GM19463 (cell line): ENCODE results near the gene TP53BP1.
"Not testable (repeated sequence)": the region's sequence is repeated elsewhere in the genome, so short reads cannot be mapped to it uniquely, and the experiment has no call there.

ENCODE experiments used
- ATAC-seq: cut with Tn5 transposase; IDR thresholded peaks from one replicate; pipeline ENCODE4 v1.9.1; 2021; ENCODE audit warnings: mild to moderate bottlenecking, moderate library complexity; ENCODE audit not compliant: unreplicated experiment

Gene TP53BP1, protein sequence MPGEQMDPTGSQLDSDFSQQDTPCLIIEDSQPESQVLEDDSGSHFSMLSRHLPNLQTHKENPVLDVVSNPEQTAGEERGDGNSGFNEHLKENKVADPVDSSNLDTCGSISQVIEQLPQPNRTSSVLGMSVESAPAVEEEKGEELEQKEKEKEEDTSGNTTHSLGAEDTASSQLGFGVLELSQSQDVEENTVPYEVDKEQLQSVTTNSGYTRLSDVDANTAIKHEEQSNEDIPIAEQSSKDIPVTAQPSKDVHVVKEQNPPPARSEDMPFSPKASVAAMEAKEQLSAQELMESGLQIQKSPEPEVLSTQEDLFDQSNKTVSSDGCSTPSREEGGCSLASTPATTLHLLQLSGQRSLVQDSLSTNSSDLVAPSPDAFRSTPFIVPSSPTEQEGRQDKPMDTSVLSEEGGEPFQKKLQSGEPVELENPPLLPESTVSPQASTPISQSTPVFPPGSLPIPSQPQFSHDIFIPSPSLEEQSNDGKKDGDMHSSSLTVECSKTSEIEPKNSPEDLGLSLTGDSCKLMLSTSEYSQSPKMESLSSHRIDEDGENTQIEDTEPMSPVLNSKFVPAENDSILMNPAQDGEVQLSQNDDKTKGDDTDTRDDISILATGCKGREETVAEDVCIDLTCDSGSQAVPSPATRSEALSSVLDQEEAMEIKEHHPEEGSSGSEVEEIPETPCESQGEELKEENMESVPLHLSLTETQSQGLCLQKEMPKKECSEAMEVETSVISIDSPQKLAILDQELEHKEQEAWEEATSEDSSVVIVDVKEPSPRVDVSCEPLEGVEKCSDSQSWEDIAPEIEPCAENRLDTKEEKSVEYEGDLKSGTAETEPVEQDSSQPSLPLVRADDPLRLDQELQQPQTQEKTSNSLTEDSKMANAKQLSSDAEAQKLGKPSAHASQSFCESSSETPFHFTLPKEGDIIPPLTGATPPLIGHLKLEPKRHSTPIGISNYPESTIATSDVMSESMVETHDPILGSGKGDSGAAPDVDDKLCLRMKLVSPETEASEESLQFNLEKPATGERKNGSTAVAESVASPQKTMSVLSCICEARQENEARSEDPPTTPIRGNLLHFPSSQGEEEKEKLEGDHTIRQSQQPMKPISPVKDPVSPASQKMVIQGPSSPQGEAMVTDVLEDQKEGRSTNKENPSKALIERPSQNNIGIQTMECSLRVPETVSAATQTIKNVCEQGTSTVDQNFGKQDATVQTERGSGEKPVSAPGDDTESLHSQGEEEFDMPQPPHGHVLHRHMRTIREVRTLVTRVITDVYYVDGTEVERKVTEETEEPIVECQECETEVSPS (N-terminal part only)

DNA sequence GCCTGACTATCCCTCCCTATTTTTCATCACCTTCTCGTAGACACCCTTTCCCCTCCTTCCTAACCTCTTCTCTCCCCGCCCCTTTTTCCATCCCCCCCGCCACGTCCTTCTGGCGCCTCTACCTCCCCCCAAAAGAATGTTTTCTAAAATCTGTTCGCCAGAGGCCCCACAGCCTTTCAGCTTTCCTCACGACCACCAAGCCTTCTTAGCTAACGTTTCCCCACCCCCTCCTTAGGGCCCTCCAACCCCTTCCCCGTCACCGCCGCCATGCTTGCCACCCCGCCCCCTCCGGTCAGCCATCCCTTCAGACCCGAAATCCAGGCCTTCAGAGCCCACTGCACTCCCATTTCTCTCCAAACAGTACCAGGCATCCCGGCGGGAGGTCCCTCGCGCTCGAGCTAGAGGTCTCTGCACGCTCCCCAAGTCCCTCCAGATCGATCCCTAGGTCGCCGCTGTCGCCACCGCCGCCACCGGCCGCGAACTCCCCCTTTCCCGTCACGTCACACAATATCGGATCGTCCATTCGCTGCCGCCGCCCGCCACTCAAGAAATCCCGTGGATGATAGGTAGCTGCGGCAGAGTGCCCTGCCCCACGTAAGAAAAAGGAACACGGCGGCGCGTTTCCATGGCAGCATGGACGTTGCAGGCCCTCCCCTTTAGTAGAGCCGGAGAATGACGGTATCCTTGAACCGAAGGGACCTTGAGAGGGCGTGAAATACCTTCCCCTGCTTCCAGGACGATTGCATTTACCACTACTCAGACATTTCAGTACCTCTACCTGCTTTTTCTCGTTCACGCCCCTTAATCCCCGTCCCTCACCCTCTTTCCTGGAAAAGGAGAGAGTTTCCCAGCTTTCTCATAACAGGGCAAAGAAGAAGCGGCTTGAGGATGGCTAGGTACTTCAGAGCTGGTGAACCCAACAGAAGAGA is at the start of gene TP53BP1:
TP53BP1 (minus strand) TSS at position 484 of the 929 bp plus-strand sequence; CDS start at position 371, 113 bp downstream.
- ATAC-seq = peak; percentile 100

DNA sequence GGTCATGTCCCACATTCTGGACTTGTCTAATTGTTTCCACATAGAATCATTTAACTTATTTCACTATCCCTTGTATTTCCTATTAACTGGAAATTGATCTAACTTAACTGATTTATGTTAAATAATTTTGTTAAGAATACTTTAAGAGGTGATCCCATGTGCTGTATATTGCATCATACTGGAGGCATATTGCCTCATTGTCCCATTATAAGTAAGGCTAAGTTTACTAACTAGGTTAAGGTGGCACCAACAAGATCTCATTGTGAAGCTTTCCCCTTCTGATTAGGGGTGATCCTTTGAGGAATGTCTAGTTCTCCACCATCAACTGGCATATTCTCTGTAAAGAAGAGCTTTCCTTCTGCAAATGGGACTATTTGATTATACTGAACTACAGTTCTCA is 48.8 kb upstream of the TP53BP1 start:
- no peak for ATAC-seq

DNA sequence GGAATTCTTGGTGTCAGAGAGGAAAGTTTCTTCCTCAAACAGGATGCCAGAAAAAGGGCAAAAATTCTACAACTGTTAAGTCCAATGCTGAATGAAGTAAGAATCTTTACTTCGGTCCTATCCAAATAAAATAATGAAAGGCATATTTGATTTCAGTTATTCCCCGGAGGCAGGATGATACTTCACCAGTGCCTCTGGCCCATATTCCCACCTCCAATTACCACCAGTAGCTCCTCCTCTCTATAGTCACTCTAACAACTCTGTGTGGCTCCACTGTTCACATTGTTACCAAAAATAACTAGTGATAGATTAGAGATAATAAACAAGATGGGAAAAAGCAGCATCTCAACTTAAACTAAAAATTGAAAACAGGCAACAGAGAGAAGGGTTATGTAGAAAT is 45.1 kb upstream of the TP53BP1 start:
- ATAC-seq = no peak

DNA sequence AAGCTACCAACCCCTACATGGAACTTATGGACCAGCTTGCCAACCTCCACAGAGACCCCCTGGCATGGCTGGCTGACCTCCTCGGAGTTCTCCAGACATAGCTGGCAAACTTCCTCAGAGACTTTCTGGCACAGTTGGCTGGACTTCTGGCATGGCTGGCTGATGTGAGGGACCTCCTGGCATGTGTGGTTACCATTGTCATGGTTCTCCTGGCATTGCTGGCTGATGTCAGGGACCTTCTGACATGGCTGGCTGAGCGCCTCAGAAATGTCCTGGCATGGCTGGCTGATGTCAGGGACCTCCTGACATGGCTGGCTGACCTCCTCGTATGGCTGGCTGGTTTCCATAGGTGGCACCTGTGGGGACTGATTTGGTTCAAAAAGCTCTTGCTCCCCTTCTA is 41.9 kb upstream of the TP53BP1 start:
- no peak for ATAC-seq

DNA sequence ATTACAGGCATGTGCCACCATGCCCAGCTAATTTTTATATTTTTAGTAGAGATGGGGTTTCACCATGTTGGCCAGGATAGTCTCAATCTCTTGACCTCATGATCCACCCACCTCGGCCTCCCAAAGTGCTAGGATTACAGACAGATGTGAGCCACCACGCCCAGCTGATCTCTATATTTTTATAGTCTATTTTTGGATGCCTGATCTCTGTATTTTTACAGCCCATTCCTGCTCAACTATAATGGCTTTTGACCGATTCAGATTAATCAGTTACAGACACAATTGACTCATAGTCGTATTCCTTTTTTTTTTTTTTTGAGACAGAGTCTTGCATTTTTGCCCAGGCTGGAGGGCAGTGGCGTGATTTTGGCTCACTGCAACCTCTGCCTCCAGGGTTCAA is 39.9 kb upstream of the TP53BP1 start:
- not testable (repeated sequence) for ATAC-seq

DNA sequence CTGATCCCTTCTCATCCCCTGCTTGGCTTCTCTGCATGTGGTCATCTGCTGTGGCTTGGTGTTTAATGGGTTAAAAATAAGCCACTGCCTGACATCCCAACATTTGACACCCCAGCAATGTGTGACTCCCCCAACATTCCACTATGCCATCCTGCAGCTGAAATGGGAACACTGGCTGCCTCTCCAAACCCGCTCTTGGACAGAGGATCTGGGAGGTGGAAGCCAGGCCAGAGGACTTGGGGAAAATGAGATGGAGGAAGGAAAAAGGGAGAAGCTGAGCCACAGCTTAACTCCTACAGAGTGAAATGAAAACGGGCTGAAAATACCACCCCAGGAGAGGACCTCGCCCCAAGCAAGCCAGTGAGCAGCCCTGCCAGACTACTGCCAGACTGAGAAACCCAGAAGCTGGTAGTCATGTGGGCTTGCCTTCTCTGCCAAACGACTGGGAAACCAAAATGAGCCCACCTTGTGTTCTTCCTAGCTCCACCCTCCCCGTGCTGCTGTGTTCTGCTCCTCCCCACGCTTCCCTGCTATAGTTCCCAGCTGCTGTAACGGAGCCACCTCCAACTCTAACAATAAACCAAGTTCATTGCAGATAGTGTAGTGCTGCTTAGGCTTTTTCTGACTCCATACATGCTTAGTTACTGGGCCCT is 38.2 kb upstream of the TP53BP1 start:
- no peak for ATAC-seq

DNA sequence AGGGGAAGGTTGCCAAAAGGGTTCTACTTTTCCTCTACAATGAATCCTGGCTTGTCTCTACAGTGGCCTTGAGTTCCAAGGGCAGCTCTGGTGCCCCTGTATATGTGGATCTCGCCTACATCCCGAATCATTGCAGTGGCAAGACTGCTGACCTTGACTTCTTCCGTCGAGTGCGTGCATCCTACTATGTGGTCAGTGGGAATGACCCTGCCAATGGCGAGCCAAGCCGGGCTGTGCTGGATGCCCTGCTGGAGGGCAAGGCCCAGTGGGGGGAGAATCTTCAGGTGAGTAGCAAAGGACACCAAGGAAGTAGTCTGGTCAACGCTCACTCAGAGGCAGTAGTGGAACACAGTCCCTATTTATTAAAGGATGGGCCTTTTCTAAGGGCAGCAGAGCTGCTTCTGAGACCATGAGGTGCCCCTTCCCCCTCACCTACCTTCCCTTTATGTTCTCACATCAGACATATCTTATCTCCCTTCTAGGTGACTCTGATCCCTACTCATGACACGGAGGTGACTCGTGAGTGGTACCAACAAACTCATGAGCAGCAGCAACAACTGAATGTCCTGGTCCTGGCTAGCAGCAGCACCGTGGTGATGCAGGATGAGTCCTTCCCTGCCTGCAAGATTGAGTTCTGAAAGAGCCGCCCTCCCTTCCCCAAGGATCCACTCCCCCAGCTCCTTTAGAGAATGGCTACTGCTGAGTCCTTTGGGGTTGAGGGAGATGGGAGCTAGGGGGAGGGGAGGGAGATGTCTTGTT is 36.8 kb upstream of the TP53BP1 start:
- ATAC-seq = no peak

DNA sequence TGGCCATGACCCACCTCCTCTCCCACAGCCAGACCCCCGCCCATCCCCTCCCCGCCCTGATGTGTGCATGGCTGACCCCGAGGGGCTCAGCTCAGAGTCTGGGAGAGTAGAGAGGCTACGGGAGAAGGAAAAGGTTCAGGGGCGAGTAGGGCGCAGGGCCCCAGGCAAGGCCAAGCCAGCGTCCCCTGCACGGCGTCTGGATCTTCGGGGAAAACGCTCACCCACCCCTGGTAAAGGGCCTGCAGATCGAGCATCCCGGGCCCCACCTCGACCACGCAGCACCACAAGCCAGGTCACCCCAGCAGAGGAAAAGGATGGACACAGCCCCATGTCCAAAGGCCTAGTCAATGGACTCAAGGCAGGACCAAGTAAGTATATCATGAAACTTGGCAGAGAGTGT is 36.2 kb upstream of the TP53BP1 start:
- no peak for ATAC-seq

DNA sequence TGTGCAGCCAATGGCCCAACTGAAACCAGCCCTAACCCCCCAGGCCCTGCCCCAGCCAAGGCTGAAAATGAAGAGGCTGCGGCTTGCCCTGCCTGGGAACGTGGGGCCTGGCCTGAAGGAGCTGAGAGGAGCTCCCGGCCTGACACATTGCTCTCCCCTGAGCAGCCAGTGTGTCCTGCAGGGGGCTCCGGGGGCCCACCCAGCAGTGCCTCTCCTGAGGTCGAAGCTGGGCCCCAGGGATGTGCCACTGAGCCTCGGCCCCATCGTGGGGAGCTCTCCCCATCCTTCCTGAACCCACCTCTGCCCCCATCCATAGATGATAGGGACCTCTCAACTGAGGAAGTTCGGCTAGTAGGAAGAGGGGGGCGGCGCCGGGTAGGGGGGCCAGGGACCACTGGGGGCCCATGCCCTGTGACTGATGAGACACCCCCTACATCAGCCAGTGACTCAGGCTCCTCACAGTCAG is 35.6 kb upstream of the TP53BP1 start:
- no peak for ATAC-seq

DNA sequence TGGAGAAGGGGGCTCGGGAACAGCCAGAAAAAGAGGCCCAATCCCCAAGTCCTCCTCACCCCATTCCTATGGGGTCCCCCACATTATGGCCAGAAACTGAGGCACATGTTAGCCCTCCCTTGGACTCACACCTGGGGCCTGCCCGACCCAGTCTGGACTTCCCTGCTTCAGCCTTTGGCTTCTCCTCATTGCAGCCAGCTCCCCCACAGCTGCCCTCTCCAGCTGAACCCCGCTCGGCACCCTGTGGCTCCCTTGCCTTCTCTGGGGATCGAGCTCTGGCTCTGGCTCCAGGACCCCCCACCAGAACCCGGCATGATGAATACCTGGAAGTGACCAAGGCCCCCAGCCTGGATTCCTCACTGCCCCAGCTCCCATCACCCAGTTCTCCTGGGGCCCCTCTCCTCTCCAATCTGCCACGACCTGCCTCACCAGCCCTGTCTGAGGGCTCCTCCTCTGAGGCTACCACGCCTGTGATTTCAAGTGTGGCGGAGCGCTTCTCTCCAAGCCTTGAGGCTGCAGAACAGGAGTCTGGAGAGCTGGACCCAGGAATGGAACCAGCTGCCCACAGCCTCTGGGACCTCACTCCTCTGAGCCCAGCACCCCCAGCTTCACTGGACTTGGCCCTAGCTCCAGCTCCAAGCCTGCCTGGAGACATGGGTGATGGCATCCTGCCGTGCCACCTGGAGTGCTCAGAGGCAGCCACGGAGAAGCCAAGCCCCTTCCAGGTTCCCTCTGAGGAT is 35.0 kb upstream of the TP53BP1 start:
- no peak for ATAC-seq

DNA sequence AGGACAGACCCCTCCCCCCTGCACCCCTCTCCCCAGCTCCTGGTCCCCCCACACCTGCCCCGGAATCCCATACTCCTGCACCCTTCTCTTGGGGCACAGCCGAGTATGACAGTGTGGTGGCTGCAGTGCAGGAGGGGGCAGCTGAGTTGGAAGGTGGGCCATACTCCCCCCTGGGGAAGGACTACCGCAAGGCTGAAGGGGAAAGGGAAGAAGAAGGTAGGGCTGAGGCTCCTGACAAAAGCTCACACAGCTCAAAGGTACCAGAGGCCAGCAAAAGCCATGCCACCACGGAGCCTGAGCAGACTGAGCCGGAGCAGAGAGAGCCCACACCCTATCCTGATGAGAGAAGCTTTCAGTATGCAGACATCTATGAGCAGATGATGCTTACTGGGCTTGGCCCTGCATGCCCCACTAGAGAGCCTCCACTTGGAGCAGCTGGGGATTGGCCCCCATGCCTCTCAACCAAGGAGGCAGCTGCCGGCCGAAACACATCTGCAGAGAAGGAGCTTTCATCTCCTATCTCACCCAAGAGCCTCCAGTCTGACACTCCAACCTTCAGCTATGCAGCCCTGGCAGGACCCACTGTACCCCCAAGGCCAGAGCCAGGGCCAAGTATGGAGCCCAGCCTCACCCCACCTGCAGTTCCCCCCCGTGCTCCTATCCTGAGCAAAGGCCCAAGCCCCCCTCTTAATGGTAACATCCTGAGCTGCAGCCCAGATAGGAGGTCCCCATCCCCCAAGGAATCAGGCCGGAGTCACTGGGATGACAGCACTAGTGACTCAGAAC is 34.3 kb upstream of the TP53BP1 start:
- no peak for ATAC-seq

DNA sequence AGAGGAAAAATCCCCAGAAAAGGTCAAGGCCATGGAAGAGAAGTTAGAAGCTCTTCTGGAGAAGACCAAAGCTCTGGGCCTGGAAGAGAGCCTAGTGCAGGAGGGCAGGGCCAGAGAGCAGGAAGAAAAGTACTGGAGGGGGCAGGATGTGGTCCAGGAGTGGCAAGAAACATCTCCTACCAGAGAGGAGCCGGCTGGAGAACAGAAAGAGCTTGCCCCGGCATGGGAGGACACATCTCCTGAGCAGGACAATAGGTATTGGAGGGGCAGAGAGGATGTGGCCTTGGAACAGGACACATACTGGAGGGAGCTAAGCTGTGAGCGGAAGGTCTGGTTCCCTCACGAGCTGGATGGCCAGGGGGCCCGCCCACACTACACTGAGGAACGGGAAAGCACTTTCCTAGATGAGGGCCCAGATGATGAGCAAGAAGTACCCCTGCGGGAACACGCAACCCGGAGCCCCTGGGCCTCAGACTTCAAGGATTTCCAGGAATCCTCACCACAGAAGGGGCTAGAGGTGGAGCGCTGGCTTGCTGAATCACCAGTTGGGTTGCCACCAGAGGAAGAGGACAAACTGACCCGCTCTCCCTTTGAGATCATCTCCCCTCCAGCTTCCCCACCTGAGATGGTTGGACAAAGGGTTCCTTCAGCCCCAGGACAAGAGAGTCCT is 33.4 kb upstream of the TP53BP1 start:
- no peak for ATAC-seq

DNA sequence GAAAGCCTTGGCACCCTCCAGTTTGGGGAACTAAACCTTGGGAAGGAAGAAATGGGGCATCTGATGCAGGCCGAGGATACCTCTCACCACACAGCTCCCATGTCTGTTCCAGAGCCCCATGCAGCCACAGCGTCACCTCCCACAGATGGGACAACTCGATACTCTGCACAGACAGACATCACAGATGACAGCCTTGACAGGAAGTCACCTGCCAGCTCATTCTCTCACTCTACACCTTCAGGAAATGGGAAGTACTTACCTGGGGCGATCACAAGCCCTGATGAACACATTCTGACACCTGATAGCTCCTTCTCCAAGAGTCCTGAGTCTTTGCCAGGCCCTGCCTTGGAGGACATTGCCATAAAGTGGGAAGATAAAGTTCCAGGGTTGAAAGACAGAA is 32.2 kb upstream of the TP53BP1 start:
- no peak for ATAC-seq

DNA sequence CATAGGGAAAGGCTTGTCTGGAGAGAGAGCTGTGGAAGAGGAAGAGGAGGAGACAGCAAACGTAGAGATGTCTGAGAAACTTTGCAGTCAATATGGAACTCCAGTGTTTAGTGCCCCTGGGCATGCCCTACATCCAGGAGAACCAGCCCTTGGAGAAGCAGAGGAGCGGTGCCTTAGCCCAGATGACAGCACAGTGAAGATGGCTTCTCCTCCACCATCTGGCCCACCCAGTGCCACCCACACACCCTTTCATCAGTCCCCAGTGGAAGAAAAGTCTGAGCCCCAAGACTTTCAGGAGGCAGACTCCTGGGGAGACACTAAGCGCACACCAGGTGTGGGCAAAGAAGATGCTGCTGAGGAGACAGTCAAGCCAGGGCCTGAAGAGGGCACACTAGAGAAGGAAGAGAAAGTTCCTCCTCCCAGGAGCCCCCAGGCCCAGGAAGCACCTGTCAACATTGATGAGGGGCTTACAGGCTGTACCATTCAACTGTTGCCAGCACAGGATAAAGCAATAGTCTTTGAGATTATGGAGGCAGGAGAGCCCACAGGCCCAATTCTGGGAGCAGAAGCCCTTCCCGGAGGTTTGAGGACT is 31.4 kb upstream of the TP53BP1 start:
- no peak for ATAC-seq

DNA sequence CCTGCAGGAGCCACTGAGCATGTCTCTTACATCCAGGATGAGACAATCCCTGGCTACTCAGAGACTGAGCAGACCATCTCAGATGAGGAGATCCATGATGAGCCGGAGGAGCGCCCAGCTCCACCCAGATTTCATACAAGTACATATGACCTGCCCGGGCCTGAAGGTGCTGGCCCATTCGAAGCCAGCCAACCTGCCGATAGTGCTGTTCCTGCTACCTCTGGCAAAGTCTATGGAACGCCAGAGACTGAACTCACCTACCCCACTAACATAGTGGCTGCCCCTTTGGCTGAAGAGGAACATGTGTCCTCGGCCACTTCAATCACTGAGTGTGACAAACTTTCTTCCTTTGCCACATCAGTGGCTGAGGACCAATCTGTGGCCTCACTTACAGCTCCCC is 30.7 kb upstream of the TP53BP1 start:
- no peak for ATAC-seq

DNA sequence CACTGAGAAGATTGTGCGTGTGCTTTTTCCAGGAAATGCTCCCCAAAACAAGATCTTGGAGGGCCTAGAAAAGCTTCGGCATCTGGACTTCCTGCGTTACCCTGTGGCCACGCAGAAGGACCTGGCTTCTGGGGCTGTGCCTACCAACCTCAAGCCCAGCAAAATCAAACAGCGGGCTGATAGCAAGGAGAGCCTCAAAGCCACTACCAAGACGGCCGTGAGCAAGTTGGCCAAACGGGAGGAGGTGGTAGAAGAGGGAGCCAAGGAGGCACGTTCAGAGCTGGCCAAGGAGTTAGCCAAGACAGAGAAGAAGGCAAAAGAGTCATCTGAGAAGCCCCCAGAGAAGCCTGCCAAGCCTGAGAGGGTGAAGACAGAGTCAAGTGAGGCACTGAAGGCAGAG is 29.3 kb upstream of the TP53BP1 start:
- ATAC-seq = no peak
